PFSK-1 (cell line): Measurements from ENCODE around the gene USP49.

ENCODE experiments used
- FOXP2 ChIP-seq: optimal IDR thresholded peaks from 2 replicates; pipeline ENCODE3; 2011; ENCODE audit warnings: borderline replicate concordance, control low read depth, inconsistent platforms; ENCODE audit not compliant: insufficient read depth; ENCODE audit errors: extremely low read length, extremely low read depth
- POLR2AphosphoS5 ChIP-seq: IDR thresholded peaks from 2 replicates; pipeline ENCODE4 v1.6.1; 2012; ENCODE audit warnings: low read depth, mild to moderate bottlenecking, control low read depth, low read length, moderate library complexity
- SIN3A ChIP-seq: IDR thresholded peaks from 2 replicates; pipeline ENCODE4 v1.6.1; 2012; ENCODE audit warnings: mild to moderate bottlenecking, low read length, moderate library complexity, borderline replicate concordance; ENCODE audit not compliant: insufficient read depth
- TAF1 ChIP-seq: IDR thresholded peaks from 2 replicates; pipeline ENCODE4 v1.6.1; 2012; ENCODE audit warnings: low read length, control low read depth, borderline replicate concordance; ENCODE audit not compliant: insufficient read depth
- TF ChIP-seq, protein P1 (sequence below), 2 experiments: IDR thresholded peaks; 2 replicates each; pipeline versions ENCODE4 v1.6.1 to v1.8.0; 2011 to 2012; ENCODE audit warnings: low read depth in 2 of 2, low read length in 2 of 2, control low read depth in 1 of 2, inconsistent platforms in 1 of 2, mild to moderate bottlenecking in 1 of 2, moderate library complexity in 1 of 2; ENCODE audit not compliant: insufficient read depth in 1 of 2

USP49 gene

DNA sequence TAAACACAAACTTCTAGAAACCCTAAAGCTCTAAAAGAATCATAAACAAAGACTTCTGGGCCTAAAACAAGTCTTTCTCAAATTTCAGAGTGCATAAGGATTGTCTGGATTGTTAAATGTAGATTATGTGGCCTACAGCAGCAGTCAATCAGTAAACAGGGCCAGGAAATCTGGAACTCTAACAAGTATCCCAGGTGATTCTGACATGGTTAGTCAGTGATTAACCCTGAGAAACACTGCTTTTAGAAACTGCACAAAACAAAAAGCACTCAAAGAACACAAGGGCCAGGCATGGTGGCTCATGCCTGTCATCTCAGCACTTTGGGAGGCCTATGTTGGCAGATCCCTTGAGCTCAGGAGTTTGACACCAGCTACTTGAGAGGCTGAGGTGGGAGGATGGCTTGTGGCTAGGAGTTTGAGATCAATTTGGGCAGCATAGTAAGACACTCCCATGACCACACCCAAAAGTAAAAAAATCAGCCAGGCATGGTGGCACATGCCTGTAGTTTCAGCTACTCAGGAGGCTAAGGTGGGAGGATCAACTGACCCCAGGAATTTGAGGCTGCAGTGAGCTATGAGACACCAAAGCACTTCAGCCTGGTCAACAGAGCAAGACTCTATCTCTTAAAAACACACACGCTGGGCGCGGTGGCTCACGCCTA, 19.8 kb upstream of the USP49 start:
- TF ChIP-seq FOXP2: no peak
- no peak for TF ChIP-seq SIN3A
- TF ChIP-seq TAF1: no peak
- TF ChIP-seq, protein P1, sequence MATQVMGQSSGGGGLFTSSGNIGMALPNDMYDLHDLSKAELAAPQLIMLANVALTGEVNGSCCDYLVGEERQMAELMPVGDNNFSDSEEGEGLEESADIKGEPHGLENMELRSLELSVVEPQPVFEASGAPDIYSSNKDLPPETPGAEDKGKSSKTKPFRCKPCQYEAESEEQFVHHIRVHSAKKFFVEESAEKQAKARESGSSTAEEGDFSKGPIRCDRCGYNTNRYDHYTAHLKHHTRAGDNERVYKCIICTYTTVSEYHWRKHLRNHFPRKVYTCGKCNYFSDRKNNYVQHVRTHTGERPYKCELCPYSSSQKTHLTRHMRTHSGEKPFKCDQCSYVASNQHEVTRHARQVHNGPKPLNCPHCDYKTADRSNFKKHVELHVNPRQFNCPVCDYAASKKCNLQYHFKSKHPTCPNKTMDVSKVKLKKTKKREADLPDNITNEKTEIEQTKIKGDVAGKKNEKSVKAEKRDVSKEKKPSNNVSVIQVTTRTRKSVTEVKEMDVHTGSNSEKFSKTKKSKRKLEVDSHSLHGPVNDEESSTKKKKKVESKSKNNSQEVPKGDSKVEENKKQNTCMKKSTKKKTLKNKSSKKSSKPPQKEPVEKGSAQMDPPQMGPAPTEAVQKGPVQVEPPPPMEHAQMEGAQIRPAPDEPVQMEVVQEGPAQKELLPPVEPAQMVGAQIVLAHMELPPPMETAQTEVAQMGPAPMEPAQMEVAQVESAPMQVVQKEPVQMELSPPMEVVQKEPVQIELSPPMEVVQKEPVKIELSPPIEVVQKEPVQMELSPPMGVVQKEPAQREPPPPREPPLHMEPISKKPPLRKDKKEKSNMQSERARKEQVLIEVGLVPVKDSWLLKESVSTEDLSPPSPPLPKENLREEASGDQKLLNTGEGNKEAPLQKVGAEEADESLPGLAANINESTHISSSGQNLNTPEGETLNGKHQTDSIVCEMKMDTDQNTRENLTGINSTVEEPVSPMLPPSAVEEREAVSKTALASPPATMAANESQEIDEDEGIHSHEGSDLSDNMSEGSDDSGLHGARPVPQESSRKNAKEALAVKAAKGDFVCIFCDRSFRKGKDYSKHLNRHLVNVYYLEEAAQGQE (IDR thresholded peaks at IDR 0.05; ENCODE audit: insufficient read depth in 1 of 2, low read depth in 2 of 2, low read length in 2 of 2): no peak
- no peak for TF ChIP-seq POLR2AphosphoS5

DNA sequence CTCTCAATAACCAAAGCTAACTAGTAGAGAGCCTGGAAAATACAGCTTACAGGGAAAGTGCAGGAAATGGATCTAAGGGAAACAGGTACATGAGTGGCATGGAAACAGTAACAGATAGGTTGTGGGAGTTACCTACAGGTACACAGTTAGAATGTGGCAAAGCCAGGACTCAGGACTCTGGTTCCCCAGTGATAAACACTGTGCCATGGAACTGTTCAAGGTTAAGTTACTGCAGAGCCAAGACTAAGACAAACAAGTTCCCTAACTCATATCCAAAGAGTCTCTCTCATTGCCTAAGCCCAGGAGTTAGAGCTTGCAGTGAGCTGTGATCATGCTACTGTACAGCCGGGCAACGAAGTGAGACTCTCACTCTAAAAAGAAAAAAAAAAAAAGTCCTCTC, 19.2 kb upstream of the USP49 start:
- TF ChIP-seq SIN3A: no peak
- no peak for TF ChIP-seq FOXP2
- no peak for TF ChIP-seq POLR2AphosphoS5
- TF ChIP-seq TAF1: no peak
- TF ChIP-seq, protein P1 (IDR thresholded peaks at IDR 0.05; ENCODE audit: insufficient read depth in 1 of 2, low read depth in 2 of 2, low read length in 2 of 2): no peak

DNA sequence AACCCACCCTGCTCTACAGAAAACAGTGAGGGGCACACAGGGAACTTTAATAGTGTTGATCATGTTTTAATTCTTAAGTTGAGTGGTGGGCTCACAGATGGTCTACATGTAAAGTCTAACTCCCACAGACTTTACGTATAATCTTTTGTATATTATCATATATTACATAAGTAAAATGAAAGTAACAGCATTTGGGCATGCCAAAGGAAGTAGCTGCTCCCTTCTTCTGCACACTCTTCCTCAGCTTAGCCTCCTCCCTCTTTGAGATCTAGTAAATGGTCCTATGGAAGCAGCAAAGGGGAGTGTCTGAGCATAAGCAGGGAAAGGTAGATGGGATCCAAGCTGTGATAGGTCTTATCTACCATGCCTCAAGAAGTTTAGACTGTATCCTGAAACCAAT, 14.6 kb upstream of the USP49 start:
- no peak for TF ChIP-seq TAF1
- no peak for TF ChIP-seq FOXP2
- TF ChIP-seq POLR2AphosphoS5: no peak
- TF ChIP-seq, protein P1 (IDR thresholded peaks at IDR 0.05; ENCODE audit: insufficient read depth in 1 of 2, low read depth in 2 of 2, low read length in 2 of 2): no peak
- TF ChIP-seq SIN3A: no peak

- TF ChIP-seq TAF1 (no peak), SIN3A (no peak), POLR2AphosphoS5 (no peak), FOXP2 (no peak)
- TF ChIP-seq, protein P1 (IDR thresholded peaks at IDR 0.05; ENCODE audit: insufficient read depth in 1 of 2, low read depth in 2 of 2, low read length in 2 of 2): no peak
Observed at GRCh38 chr6:41901882-41902519, 6.8 kb upstream of the USP49 start.

DNA sequence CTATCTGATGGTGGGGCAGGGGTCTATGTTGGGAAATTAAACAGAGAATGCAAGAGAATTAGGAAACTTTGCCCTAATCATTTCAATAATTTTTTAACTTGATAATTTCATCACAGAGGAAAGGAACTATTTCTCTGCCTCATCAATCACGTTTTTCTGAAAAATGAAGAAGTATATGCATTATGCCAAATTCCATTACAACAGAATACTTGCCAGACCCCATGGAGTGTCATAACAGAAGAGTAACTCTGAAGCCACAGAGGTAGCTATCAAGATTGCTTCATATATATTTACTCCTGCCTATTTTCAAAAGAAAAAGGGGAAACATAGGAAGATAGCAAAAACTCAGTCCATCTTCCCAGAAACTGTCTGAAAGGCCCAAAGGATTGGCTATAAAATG, 5.7 kb upstream of the USP49 start:
- no peak for TF ChIP-seq TAF1
